IMR-90 (cell line): ENCODE measurements around the gene VGLL1. TPM values are rescaled to one million over a fixed set of nuclear protein-coding genes. Genes with fewer than 3 reads are reported as not detected.
A peak's percentile ranks its signal among the peaks of the same experiment; 100 is the strongest.

ENCODE experiments used
- ATAC-seq: fragments of 200-7000 bp; cut with Tn5 transposase; 2 replicates; pipeline ENCODE4 v1.9.1; 2020; ENCODE audit warnings: low read depth, mild to moderate bottlenecking, moderate library complexity
- BruUV-seq: library from RNA; stranded (reverse); fragments of 400-500 nt; replicated peaks from 2 replicates; lab custom pipeline; 2021; lab: Mats Ljungman, UMichigan
- CTCF ChIA-PET: fragments of 300-600 bp; formaldehyde crosslinking; extraction: SDS; loops from one replicate; lab custom pipeline; 2021; ENCODE audit warnings: antibody characterized with exemption; lab: Yijun Ruan, JAX
- POLR2A ChIA-PET: fragments of 300-600 bp; sonication (Branson Sonifier 250); formaldehyde crosslinking; loops from one replicate; lab custom pipeline; 2022; ENCODE audit warnings: antibody characterized with exemption; ENCODE audit not compliant: unreplicated experiment; lab: Charles Lee
- DNase-seq: peaks from one replicate; pipeline ENCODE4 v3.0.0; 2013
- H2AFZ ChIP-seq: replicated peaks from 2 replicates; pipeline ENCODE3; 2013; ENCODE audit warnings: low read length, mild to moderate bottlenecking; ENCODE audit not compliant: poor library complexity
- H2AK5ac ChIP-seq: 2 replicates; pipeline ENCODE4 v1.6.1; 2013; ENCODE audit warnings: low read depth, low read length, inconsistent platforms
- H2AK9ac ChIP-seq: replicated peaks from 2 replicates; pipeline ENCODE3; 2013; ENCODE audit warnings: mild to moderate bottlenecking, low read depth, low read length, moderate library complexity; ENCODE audit not compliant: poor library complexity
- H2BK120ac ChIP-seq: 2 replicates; pipeline ENCODE4 v1.6.1; 2013; ENCODE audit warnings: low read depth, low read length, inconsistent platforms
- H2BK15ac ChIP-seq: 3 replicates; pipeline ENCODE4 v1.6.1; 2013; ENCODE audit warnings: low read depth, low read length, inconsistent platforms
- H2BK20ac ChIP-seq: 2 replicates; pipeline ENCODE4 v1.6.1; 2013; ENCODE audit warnings: low read depth, mild to moderate bottlenecking, inconsistent platforms, low read length, moderate library complexity
- H2BK5ac ChIP-seq: 2 replicates; pipeline ENCODE4 v1.6.1; 2013; ENCODE audit warnings: mild to moderate bottlenecking, low read depth, low read length, inconsistent platforms; ENCODE audit not compliant: poor library complexity, severe bottlenecking
- H3K14ac ChIP-seq: replicated peaks from 2 replicates; pipeline ENCODE4 v1.6.1; 2013; ENCODE audit warnings: low read depth, low read length, inconsistent platforms
- H3K18ac ChIP-seq: 2 replicates; pipeline ENCODE4 v1.6.1; 2013; ENCODE audit warnings: low read depth, low read length, control low read depth
- H3K23ac ChIP-seq: 2 replicates; pipeline ENCODE4 v1.6.1; 2013; ENCODE audit warnings: low read depth, low read length, inconsistent platforms
- H3K27ac ChIP-seq: 2 replicates; pipeline ENCODE4 v1.5.1; 2013; ENCODE audit warnings: mild to moderate bottlenecking, control low read depth, low read length; ENCODE audit not compliant: insufficient read depth
- H3K27me3 ChIP-seq: 2 replicates; pipeline ENCODE4 v1.6.1; 2013; ENCODE audit warnings: low read length; ENCODE audit not compliant: control insufficient read depth, insufficient read depth
- H3K36me3 ChIP-seq: 2 replicates; pipeline ENCODE4 v1.6.1; 2013; ENCODE audit warnings: low read length, mixed read lengths; ENCODE audit not compliant: control insufficient read depth, insufficient read depth
- H3K4ac ChIP-seq: 2 replicates; pipeline ENCODE4 v1.6.1; 2013; ENCODE audit warnings: low read depth, low read length, inconsistent platforms
- H3K4me1 ChIP-seq: 2 replicates; pipeline ENCODE4 v1.6.1; 2013; ENCODE audit warnings: low read length, mixed read lengths; ENCODE audit not compliant: control insufficient read depth, insufficient read depth
- H3K4me2 ChIP-seq: 2 replicates; pipeline ENCODE4 v1.6.1; 2013; ENCODE audit warnings: low read depth, mild to moderate bottlenecking, control low read depth, low read length, moderate library complexity
- H3K4me3 ChIP-seq: 2 replicates; pipeline ENCODE4 v1.5.1; 2013; ENCODE audit warnings: low read depth, mild to moderate bottlenecking, control low read depth, low read length, moderate library complexity; ENCODE audit not compliant: insufficient read depth
- H3K56ac ChIP-seq: 2 replicates; pipeline ENCODE4 v1.6.1; 2013; ENCODE audit warnings: low read length, inconsistent platforms; ENCODE audit not compliant: insufficient read depth; ENCODE audit errors: extremely low read depth
- H3K79me1 ChIP-seq, 2 experiments: 2 replicates each; pipeline ENCODE4 v1.6.1; 2013; ENCODE audit warnings: low read length in 2 of 2, inconsistent platforms in 1 of 2, low read depth in 1 of 2
- H3K9ac ChIP-seq: 2 replicates; pipeline ENCODE4 v1.6.1; 2013; ENCODE audit warnings: low read depth, low read length, control low read depth
- H3K9me1 ChIP-seq: 2 replicates; pipeline ENCODE4 v1.6.1; 2013; ENCODE audit warnings: low read length, inconsistent platforms; ENCODE audit not compliant: insufficient read depth
- H3K9me3 ChIP-seq: 2 replicates; pipeline ENCODE4 v1.6.1; 2013; ENCODE audit warnings: low read length; ENCODE audit not compliant: control insufficient read depth, insufficient read depth
- H4K20me1 ChIP-seq: 2 replicates; pipeline ENCODE4 v1.6.1; 2013; ENCODE audit warnings: low read length, inconsistent platforms; ENCODE audit not compliant: insufficient read depth
- H4K5ac ChIP-seq: 2 replicates; pipeline ENCODE4 v1.6.1; 2013; ENCODE audit warnings: mild to moderate bottlenecking, low read depth, low read length, control low read depth
- H4K8ac ChIP-seq, 2 experiments: 2 replicates each; pipeline ENCODE4 v1.6.1; 2013; ENCODE audit warnings: low read depth in 2 of 2, low read length in 2 of 2, control low read depth in 1 of 2, inconsistent platforms in 1 of 2
- H4K91ac ChIP-seq: 2 replicates; pipeline ENCODE4 v1.6.1; 2013; ENCODE audit warnings: low read depth, low read length, inconsistent platforms; ENCODE audit not compliant: insufficient read depth
- FOS ChIP-seq: fragments of 150-350 bp; IDR thresholded peaks from 2 replicates; pipeline ENCODE4 v1.6.1; 2016; ENCODE audit warnings: low read depth, low read length
- NFE2L2 ChIP-seq: fragments of 150-350 bp; IDR thresholded peaks from 2 replicates; pipeline ENCODE4 v1.6.1; 2016; ENCODE audit warnings: low read depth, mild to moderate bottlenecking, low read length
- SMC3 ChIP-seq: fragments of 150-350 bp; IDR thresholded peaks from 2 replicates; pipeline ENCODE4 v1.6.1; 2016; ENCODE audit warnings: low read depth, mild to moderate bottlenecking, antibody characterized with exemption, low read length, moderate library complexity
- WGBS, 2 experiments: methylation state at CpG; one replicate each; pipeline versions ENCODE4 v1.1.5 to v1.1.7; 2013; ENCODE audit warnings: missing lambda C conversion rate in 2 of 2; ENCODE audit not compliant: insufficient read length in 1 of 2; ENCODE audit errors: extremely low coverage in 2 of 2; 5-methylcytosine and 5-hydroxymethylcytosine counted together
- dilution Hi-C: fragments of 300-500 bp; cut with HindIII; formaldehyde crosslinking; loops from one replicate; pipeline ENCODE4 v1.14.3; 2018; ENCODE audit warnings: low sequenced_read_pairs; ENCODE audit not compliant: unreplicated experiment
- in situ Hi-C: fragments of 300-500 bp; cut with MboI; formaldehyde crosslinking; loops from 3 replicates; pipeline ENCODE4 v1.14.3; 2019; ENCODE audit warnings: low sequenced_read_pairs, inconsistent platforms, mixed read lengths
- intact Hi-C: fragments of 100-400 bp; cut with micrococcal nuclease; formaldehyde crosslinking; loops from 2 replicates; pipeline ENCODE4 v1.10.0; 2022
- polyA plus RNA-seq, 3 experiments: library from polyadenylated mRNA; depleted of rRNA; stranded (reverse); fragments of >200 nt; gene quantifications; 2 replicates each; pipeline ENCODE4 v1.2.3, GENCODE V29; 2012; ENCODE audit warnings: low replicate concordance in 1 of 3
- total RNA-seq: library from RNA; depleted of rRNA; stranded (reverse); fragments of >200 nt; gene quantifications from 2 replicates; pipeline ENCODE4 v1.2.3, GENCODE V29; 2012
- TF ChIP-seq, protein P1 (sequence below): fragments of 150-350 bp; IDR thresholded peaks from 2 replicates; pipeline ENCODE4 v1.6.1; 2017; ENCODE audit warnings: mild to moderate bottlenecking, antibody characterized with exemption, low read length, low read depth

Gene VGLL1
- total and polyA plus RNA-seq, 2 of the 4 experiments (the other 2 are of a cell fraction): not detected

DNA sequence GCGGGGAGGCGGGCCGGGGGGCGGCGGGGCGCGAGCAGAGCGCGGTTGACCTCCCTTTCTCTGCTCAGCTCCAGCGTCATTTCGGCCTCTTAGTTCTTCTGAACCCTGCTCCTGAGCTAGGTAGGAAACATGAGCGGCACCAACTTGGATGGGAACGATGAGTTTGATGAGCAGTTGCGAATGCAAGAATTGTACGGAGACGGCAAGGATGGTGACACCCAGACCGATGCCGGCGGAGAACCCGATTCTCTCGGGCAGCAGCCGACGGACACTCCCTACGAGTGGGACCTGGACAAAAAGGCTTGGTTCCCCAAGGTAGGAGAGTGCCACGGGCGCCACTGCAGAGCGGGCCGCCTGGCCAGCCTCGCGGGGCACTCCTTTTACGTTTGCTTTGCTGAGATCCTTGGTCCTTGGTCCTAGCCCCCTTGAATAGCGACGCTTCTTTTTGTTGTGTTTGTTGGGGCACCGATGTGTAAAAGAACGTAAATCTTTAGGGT, 34.4 kb upstream of the VGLL1 start, which contains the start of gene HTATSF1:
TSS of gene HTATSF1 (plus strand) at position 37 of the 497 bp plus-strand sequence. CDS start at position 130, 93 bp downstream.
- peak within 1 kb of the TSS; percentile 99 for H3K9ac ChIP-seq
- no peaks in the 10 kb centered on the region for H3K36me3 ChIP-seq
- peak within 1 kb of the TSS; percentile 75 to 93 for H4K8ac ChIP-seq
- peak within 1 kb of the TSS; percentile 92 for H3K4me2 ChIP-seq
- DNase-seq (no peak), ATAC-seq (no peak)
- no peaks in the 10 kb centered on the region for H3K79me1 ChIP-seq
- H3K56ac ChIP-seq: peak within 1 kb of the TSS; percentile 80
- CTCF ChIA-PET: no interaction called here
- peak within 1 kb of the TSS; percentile 63 for H3K23ac ChIP-seq
- H3K4ac ChIP-seq: peak within 1 kb of the TSS; percentile 71
- peak within 1 kb of the TSS; percentile 26 for H4K91ac ChIP-seq
- peak within 1 kb of the TSS; percentile 89 for H2BK5ac ChIP-seq
- 37% methylated on average over 26 of the region's 35 CpGs; no CpG with 5 or more reads in 1 of the 2 experiments for WGBS, 2 experiments
- peak within 1 kb of the TSS; percentile 71 for H4K5ac ChIP-seq
- H2AFZ ChIP-seq: peak within 1 kb of the TSS; percentile 94
- peak within 1 kb of the TSS; percentile 81 for H2AK9ac ChIP-seq
- H2BK20ac ChIP-seq: no peak within 1 kb of the TSS
- no peaks in the 10 kb centered on the region for H3K4me1 ChIP-seq
- H2BK120ac ChIP-seq: no peak within 1 kb of the TSS
- in situ Hi-C loops: loop anchor here (25.0 kb wide), 1 partner anchor 510 kb away; the partner anchor contains the start of gene SLC9A6
- H3K27ac ChIP-seq: peak within 1 kb of the TSS; percentile 94
- TF ChIP-seq SMC3: no peak
- TF ChIP-seq, protein P1, sequence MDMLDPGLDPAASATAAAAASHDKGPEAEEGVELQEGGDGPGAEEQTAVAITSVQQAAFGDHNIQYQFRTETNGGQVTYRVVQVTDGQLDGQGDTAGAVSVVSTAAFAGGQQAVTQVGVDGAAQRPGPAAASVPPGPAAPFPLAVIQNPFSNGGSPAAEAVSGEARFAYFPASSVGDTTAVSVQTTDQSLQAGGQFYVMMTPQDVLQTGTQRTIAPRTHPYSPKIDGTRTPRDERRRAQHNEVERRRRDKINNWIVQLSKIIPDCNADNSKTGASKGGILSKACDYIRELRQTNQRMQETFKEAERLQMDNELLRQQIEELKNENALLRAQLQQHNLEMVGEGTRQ: no peak
- TF ChIP-seq FOS: no peak
- TF ChIP-seq NFE2L2: no peak
- 0 out of 2 replicates have a peak, but pooled peaks cover 3% of the 10 kb centered on the region for H3K9me1 ChIP-seq
- H4K20me1 ChIP-seq: peaks cover 2% of the 10 kb centered on the region
- H3K9me3 ChIP-seq: no peaks in the 10 kb centered on the region
- peak within 1 kb of the TSS; percentile 57 for H3K14ac ChIP-seq
- dilution Hi-C loops: no loop called here
- H3K4me3 ChIP-seq: peak within 1 kb of the TSS; percentile 89
- BruUV-seq: no TSS peak
- POLR2A ChIA-PET: no interaction called here
- peak within 1 kb of the TSS; percentile 47; the same call in 1 of the 2 replicates for H3K18ac ChIP-seq
- no peaks in the 10 kb centered on the region; the same call in 1 of the 2 replicates for H3K27me3 ChIP-seq
- H2AK5ac ChIP-seq: peak within 1 kb of the TSS; percentile 8; the same call in 1 of the 2 replicates
- intact Hi-C loops: loop anchor here (2.0 to 10.0 kb wide), 4 partner anchors 245 to 469 kb away; partner anchors contain the start of gene MAP7D3
- 0 out of 3 replicates have a peak within 1 kb of the TSS, but pooled peaks have one; percentile 50 for H2BK15ac ChIP-seq
